NCI-H2107 treated with DMSO at 0.1 percent for 48 hours (cell line): ENCODE measurements around the gene DIO1.
"Not testable (repeated sequence)": the region's sequence is repeated elsewhere in the genome, so short reads cannot be mapped to it uniquely, and the experiment has no call there.

Source experiments
- DNase-seq: peaks from one replicate; lab custom pipeline; 2025; ENCODE audit not compliant: unreplicated experiment; lab: John Stamatoyannopoulos, UW

DIO1 gene

GRCh38 chr1:53893999-53894636 is at the start of gene DIO1:
DIO1 (plus strand) TSS chr1:53894187; CDS start chr1:53894211, 24 bp downstream.
- DNase-seq = no peak

DNA sequence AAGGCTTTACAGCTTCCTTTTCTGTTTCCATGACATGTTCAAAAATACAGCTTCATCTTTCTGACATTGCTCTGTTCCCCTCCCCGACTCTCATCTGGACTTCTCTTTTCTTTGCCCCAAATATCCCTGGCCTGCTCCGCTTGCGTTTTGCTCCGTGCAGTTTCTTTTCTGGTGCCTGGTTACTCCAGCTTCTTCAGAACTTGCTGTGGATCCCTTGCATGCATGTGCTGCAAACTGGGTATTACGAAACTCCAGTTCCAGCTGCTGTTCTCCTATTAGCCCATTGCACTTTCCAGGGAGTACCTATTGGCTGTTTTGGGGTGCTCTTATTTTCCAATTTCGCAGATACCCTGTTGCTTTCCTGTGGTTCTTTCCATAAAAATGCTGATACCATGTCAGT is 46.0 kb upstream of the DIO1 start:
- no peak for DNase-seq

- DNase-seq = no peak
These were observed 43.8 kb upstream of the DIO1 start for GRCh38 chr1:53850082-53850673.

- no peak for DNase-seq
These were observed 42.3 kb upstream of the DIO1 start for GRCh38 chr1:53851571-53852285.

- DNase-seq = peak; percentile 46
These were observed 33.0 kb upstream of the DIO1 start for GRCh38 chr1:53860967-53861411.

DNA sequence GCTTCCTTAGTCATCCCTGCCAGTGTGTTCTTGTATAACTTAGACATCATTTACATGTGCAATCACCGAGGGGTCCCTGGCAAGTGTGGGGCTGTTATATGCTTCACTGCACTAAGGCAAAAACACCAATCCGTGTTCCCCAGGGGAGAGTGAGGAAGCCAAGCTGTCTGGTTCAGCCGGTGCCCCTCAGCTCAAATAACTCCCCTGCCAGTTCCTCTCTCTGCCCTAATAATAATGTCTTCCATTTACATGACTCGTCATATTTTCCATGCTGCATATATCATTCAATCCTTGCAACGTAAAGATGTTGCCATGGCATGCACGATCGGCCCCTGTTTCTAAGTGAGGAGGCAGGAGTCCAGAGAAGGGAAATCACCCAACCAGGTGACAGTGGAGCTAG is 31.5 kb upstream of the DIO1 start:
- no peak for DNase-seq

GRCh38 chr1:53868565-53868964 is 25.4 kb upstream of the DIO1 start:
- no peak for DNase-seq

DNA sequence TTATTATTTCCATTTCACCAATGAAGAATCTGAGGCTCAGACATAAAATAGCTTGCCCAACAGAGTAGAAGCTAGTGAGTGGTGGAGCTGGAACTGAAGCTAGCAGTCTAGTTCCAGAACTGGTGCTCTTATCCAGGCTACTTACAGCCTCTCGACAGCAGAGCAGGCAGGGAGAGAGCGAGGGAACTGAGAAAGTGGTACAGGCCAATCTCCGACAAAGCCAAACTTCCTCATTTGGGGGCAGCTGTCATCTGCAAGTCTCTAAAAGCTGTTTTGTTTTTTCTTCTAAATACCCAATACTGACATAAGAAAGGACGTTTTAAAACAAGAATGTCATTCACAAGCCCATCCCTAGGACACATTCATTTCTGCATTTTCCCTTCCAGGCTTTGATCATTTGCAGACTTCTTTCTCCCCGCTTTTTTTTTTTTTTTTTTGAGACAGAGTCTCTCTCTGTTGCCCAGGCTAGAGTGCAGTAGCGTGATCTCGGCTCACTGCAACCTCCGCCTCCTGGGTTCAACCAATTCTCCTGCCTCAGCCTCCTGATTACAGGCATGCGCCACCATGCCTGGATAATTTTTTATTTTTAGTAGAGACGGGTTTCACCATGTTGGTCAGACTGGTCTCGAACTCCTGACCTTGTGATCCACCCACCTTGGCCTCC is 24.4 kb upstream of the DIO1 start:
- no peak for DNase-seq

DNA sequence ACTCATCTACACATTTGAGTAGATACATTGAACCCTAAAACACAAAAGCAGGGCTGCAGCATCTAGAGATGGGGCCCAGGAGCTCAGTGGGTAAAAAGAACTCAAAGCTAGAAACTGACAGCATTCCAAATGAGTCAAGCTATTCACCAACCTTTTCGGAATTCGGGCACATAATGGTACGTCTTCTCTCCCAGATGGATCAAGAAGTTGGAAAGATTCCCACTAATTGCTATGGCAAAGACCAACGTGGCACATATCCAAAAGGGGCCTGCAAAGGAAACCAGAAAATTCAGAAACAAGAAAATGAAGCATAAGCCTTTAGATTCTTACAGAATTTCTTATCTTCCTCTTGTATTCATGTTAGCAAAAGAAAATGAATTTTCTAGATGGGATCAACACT is 22.8 kb upstream of the DIO1 start:
- DNase-seq = no peak

GRCh38 chr1:53871773-53872484 is 22.1 kb upstream of the DIO1 start:
- DNase-seq = no peak

- DNase-seq = not testable (repeated sequence)
These were observed 18.8 kb upstream of the DIO1 start for GRCh38 chr1:53875150-53875549.

DNA sequence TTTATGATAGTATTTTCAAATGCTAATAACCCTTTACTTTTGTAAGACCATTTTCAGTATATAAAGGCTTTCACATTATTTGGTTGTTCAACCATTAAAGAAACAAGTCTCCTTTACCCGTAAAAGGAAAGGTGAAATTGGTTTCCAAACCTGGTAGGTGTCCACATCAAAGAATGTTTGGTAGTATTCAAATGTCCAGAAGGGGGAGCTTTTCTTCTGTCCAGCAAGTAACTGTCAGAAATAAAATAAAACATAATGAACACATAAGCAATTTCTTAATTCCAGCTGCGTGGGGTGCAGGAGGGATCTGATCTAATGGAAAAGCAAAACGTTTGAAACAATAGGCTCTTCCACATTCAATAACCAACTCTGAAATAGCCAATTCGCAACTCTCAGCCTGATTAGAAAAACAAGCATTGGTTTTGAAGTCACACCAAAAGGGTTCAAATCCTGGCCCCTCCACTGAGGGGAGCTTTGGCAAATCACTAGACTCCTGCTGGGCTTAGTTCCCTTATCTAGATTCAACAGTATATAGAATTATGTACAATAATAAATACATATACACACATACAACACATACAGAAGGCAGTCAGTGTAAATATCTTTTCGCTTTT is 15.4 kb upstream of the DIO1 start:
- peak; percentile 50 for DNase-seq

- DNase-seq = not testable (repeated sequence)
These were observed 12.1 kb upstream of the DIO1 start for GRCh38 chr1:53881853-53882252.

- DNase-seq = not testable (repeated sequence)
These were observed 10.4 kb upstream of the DIO1 start for GRCh38 chr1:53883600-53883999.

DNA sequence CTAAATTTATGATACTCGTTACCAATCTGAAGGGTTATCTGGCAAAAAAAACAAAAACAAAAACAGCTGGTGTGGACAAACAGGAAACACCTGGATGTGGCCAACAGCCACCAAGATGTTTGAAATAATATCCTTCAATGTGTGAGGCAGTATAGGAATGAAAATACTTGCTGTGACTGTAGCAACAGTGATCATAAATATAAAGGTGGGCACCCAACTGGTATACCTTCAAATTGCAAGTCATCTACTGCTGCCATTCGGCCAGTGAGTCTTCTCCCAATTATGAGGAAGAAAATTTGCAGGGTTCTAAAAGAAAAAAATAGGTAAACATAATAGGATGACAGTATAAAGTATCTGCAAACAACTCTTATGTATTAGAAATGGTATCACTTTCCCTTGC is 5.3 kb upstream of the DIO1 start:
- DNase-seq = no peak

- DNase-seq = peak; percentile 75
These were observed 4.4 kb upstream of the DIO1 start, which contains the start of gene YIPF1 for GRCh38 chr1:53889304-53890298. YIPF1 (minus strand) TSS chr1:53889797; CDS start chr1:53888937, 860 bp downstream.

- DNase-seq = no peak
These were observed 3.5 kb upstream of the DIO1 start for GRCh38 chr1:53890522-53890941.

DNA sequence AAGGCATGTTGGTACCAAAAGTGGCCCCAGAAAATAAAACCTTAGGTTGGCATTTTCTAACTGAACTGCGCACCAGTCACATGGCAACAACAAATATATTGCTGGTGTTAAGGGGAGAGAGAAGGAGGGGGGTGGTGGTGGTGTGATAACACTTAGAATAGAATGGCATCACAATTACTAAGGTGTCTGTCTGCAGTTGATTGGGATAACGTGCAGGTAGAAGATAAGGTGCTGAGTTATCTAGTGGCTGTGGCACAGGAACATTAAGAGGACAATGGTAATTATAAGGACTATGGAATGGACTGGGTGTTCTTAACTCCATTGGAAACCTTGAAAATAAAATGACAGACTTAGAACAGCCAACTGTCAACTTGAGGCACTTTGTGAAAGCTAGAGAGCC is 3.0 kb upstream of the DIO1 start:
- no peak for DNase-seq

- no peak for DNase-seq
These were observed 2.3 kb upstream of the DIO1 start for GRCh38 chr1:53891678-53892077.
